ENCODE data around the gene TIMM17A.
A peak's percentile ranks its signal among the peaks of the same experiment; 100 is the strongest.

The TIMM17A gene

GRCh38 chr1:201955009-201955728 lies at the start of gene TIMM17A:
Gene TIMM17A (plus strand): TSS chr1:201955503. CDS start chr1:201955527, 24 bp downstream.
- DNase-seq, result peak; percentile 92

- DNase-seq, result no peak
Observed at GRCh38 chr1:201906336-201906735, 49.0 kb upstream of the TIMM17A start.

GRCh38 chr1:201907621-201908020 lies 47.7 kb upstream of the TIMM17A start:
- DNase-seq, result no peak

- no peak for DNase-seq
Observed at GRCh38 chr1:201911826-201912571, 43.3 kb upstream of the TIMM17A start.

- no peak for DNase-seq
Observed at GRCh38 chr1:201912832-201913231, 42.5 kb upstream of the TIMM17A start.

- DNase-seq, result no peak
Observed at GRCh38 chr1:201914456-201915235, 40.7 kb upstream of the TIMM17A start.

GRCh38 chr1:201916649-201917249 lies 38.6 kb upstream of the TIMM17A start:
- DNase-seq, result peak; percentile 46

- DNase-seq, result no peak
Observed at GRCh38 chr1:201917362-201918033, 37.8 kb upstream of the TIMM17A start.

- no peak for DNase-seq
Observed at GRCh38 chr1:201918343-201918742, 37.0 kb upstream of the TIMM17A start.

GRCh38 chr1:201921952-201922558 lies 33.2 kb upstream of the TIMM17A start:
- no peak for DNase-seq

GRCh38 chr1:201925301-201925567 lies 30.1 kb upstream of the TIMM17A start:
- DNase-seq, result no peak

GRCh38 chr1:201925981-201926645 lies 29.2 kb upstream of the TIMM17A start:
- DNase-seq, result no peak

GRCh38 chr1:201928266-201928665 lies 27.0 kb upstream of the TIMM17A start:
- DNase-seq, result no peak

GRCh38 chr1:201930137-201930536 lies 25.2 kb upstream of the TIMM17A start:
- no peak for DNase-seq

- no peak for DNase-seq
Observed at GRCh38 chr1:201930803-201931202, 24.5 kb upstream of the TIMM17A start.

GRCh38 chr1:201933840-201934430 lies 21.4 kb upstream of the TIMM17A start:
- no peak for DNase-seq

- DNase-seq, result no peak
Observed at GRCh38 chr1:201937624-201938213, 17.6 kb upstream of the TIMM17A start.

- no peak for DNase-seq
Observed at GRCh38 chr1:201938440-201939035, 16.8 kb upstream of the TIMM17A start.

GRCh38 chr1:201939148-201939547 lies 16.2 kb upstream of the TIMM17A start:
- DNase-seq, result no peak

GRCh38 chr1:201939574-201939973 lies 15.7 kb upstream of the TIMM17A start:
- no peak for DNase-seq
